GM06990 (cell line): ENCODE measurements around the gene EGFR.

Experiments
- DNase-seq: peaks from one replicate; pipeline ENCODE4 v3.0.0-alpha.2; 2011; ENCODE audit not compliant: insufficient read length; ENCODE audit errors: extremely low read depth
- H3K27me3 ChIP-seq: replicated peaks from 2 replicates; pipeline ENCODE4 v1.6.0; 2011; ENCODE audit warnings: low read length; ENCODE audit not compliant: control insufficient read depth, insufficient read depth
- H3K36me3 ChIP-seq: 2 replicates; pipeline ENCODE4 v1.5.1; 2011; ENCODE audit warnings: low read length; ENCODE audit not compliant: control insufficient read depth, insufficient read depth
- H3K4me3 ChIP-seq: replicated peaks from 2 replicates; pipeline ENCODE4 v1.5.1; 2011; ENCODE audit warnings: low read depth, mild to moderate bottlenecking, control low read depth, low read length
- CTCF ChIP-seq: IDR thresholded peaks from 2 replicates; pipeline ENCODE4 v1.5.1; 2011; ENCODE audit warnings: low read length, control low read depth, mild to moderate bottlenecking, inconsistent platforms; ENCODE audit not compliant: insufficient read depth, poor library complexity, severe bottlenecking

EGFR gene

DNA sequence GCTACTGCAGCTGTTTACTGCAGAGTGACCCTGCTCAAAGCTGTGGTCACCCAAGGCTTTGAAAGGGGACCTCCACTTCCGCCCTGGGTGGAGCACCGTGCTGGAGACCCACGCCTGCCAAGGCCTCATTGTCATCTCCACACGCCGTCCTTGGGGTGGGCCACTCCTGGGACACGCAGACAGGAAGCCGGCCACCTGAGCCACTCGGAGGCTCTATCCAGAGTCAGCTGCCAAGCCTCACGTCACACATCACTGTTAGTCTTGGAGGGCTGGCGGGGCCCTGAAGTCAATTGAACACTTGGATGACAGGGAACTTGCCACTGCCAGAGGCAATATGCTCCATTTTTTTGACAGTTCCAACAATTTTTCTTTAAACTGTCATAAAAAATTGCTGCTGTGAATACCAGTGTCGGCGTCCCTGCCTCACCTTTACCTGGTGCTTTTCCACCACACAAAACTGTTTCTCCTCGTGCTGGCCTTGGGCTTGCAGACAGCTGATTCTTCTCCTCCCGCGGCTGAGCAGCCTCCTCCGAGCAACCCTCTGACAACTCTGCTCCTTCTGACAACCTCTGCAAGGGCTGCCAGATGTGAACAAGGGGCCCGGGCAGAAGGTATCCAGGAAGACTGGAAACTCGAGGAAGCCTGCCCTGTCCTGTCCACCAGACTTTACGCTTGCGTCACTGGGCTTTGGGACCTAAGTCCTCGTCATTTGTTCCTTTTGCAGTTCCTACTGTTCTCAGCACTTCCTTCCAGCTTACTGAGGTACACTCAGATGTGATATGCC lies 81.9 kb downstream of the EGFR start:
- TF ChIP-seq CTCF = no peak
- DNase-seq = no peak
- H3K27me3 ChIP-seq = no peaks in the 10 kb centered on the region; the same call in 1 of the 2 replicates
- no peak overlapping the region for H3K4me3 ChIP-seq
- no peaks in the 10 kb centered on the region for H3K36me3 ChIP-seq

- Histone ChIP-seq H3K36me3 (no peaks in the 10 kb centered on the region), H3K27me3 (no peaks in the 10 kb centered on the region; the same call in 1 of the 2 replicates), H3K4me3 (no peak overlapping the region)
- DNase-seq = no peak
- TF ChIP-seq CTCF = no peak
Observed at GRCh38 chr7:55101359-55101758, 82.5 kb downstream of the EGFR start.

DNA sequence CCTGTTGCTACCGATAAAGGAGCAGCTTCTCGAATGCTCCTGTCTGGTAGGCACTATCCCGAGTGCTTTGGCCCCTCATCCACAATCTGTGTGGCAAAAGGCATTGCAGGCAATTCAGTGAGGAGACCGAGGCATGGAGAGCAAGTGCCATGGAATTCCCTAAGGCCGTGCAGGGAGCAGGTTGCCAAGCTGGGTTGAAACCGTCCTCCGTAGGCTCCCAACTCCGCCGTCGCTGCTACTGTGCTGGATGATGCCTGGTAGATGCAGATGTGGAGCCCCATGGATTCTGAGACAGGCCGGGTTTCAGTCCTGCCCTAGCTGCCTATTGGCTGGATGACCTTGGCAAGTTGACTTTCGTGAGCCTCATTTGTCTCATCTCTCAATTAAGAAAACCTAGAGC lies 85.3 kb downstream of the EGFR start:
- no peak for TF ChIP-seq CTCF
- Histone ChIP-seq H3K36me3 (no peaks in the 10 kb centered on the region), H3K4me3 (no peak overlapping the region), H3K27me3 (no peaks in the 10 kb centered on the region; the same call in 1 of the 2 replicates)
- no peak for DNase-seq

- no peaks in the 10 kb centered on the region for H3K36me3 ChIP-seq
- no peak for TF ChIP-seq CTCF
- DNase-seq = no peak
- no peak overlapping the region for H3K4me3 ChIP-seq
- H3K27me3 ChIP-seq = no peaks in the 10 kb centered on the region; the same call in 1 of the 2 replicates
Observed at GRCh38 chr7:55104712-55105433, 86.1 kb downstream of the EGFR start.

GRCh38 chr7:55105952-55106351 lies 87.1 kb downstream of the EGFR start:
- no peaks in the 10 kb centered on the region for H3K36me3 ChIP-seq
- no peak overlapping the region for H3K4me3 ChIP-seq
- H3K27me3 ChIP-seq = no peaks in the 10 kb centered on the region; the same call in 1 of the 2 replicates
- TF ChIP-seq CTCF = no peak
- no peak for DNase-seq
